ENCODE measurements around the gene UFSP2. TPM values are rescaled to one million over a fixed set of nuclear protein-coding genes. Genes with fewer than 3 reads are reported as not detected.
A peak's percentile ranks its signal among the peaks of the same experiment; 100 is the strongest.
"Not testable (repeated sequence)": the region's sequence is repeated elsewhere in the genome, so short reads cannot be mapped to it uniquely, and the experiment has no call there.

Gene UFSP2
- total and polyA plus RNA-seq, 4 donors: 35.9 to 83.3 (median 50.4) TPM

DNA sequence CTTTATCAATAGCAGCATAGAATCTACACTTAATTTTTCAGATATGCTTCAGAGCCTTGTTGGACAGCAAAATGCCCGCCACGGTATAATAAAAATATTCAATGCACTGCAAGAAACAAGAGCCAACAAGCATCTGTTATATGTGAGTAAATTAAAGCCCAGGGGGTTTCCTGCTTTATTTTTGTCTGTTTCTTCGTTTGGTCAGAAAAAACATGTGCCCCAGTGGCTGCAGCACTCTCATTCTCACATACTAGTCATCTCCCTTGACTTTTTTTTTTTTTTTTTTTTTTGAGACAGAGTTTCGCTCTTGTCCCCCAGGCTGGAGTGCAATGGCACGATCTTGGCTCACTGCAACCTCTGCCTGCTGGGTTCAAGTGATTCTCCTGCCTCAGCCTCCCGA lies 63.2 kb downstream of the UFSP2 start:
- DNase-seq (ENCODE audit: low read depth in 4 of 6, low spot score in 6 of 6); H3K4me3 ChIP-seq (ENCODE audit: low read depth, low read length); H3K27me3 ChIP-seq (ENCODE audit: control insufficient read depth, insufficient read depth, low read length); H3K36me3 ChIP-seq (ENCODE audit: control insufficient read depth, insufficient read depth, low read length); H3K27ac ChIP-seq (ENCODE audit: low read depth, low read length); H3K4me1 ChIP-seq (ENCODE audit: control insufficient read depth, insufficient read depth, low read length); H3K9me3 ChIP-seq (ENCODE audit: control insufficient read depth, insufficient read depth, low read length): not testable (repeated sequence)
- 85% methylated on average over 2 of the region's 6 CpGs for WGBS (ENCODE audit: insufficient coverage)

DNA sequence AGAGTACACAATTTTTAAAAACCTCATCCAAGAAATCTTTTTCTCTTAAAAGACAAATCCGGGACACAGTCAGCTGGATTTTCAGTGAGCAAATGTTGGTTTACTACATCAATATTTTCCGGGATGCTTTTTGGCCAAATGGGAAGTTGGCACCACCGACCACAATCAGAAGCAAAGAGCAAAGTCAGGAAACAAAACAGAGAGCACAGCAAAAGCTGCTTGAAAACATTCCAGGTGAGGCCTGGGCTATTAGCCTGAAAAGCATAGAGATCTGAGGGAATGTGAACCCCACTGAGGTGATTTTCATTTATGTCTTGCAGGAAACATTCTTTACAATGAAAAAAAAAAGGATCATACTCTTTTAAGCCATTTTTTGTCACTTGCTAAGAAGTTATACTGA lies 63.9 kb downstream of the UFSP2 start:
- DNase-seq (ENCODE audit: low read depth in 4 of 6, low spot score in 6 of 6): no peak
- Histone ChIP-seq H3K27ac (ENCODE audit: low read depth, low read length) (no peak overlapping the region), H3K27me3 (ENCODE audit: control insufficient read depth, insufficient read depth, low read length) (no peaks in the 10 kb centered on the region), H3K9me3 (ENCODE audit: control insufficient read depth, insufficient read depth, low read length) (no peaks in the 10 kb centered on the region), H3K4me3 (ENCODE audit: low read depth, low read length) (no peak overlapping the region), H3K4me1 (ENCODE audit: control insufficient read depth, insufficient read depth, low read length) (no peaks in the 10 kb centered on the region), H3K36me3 (ENCODE audit: control insufficient read depth, insufficient read depth, low read length) (peaks cover 7% of the 10 kb centered on the region)
- 94% methylated on average over 3 of the region's 3 CpGs for WGBS (ENCODE audit: insufficient coverage)

DNA sequence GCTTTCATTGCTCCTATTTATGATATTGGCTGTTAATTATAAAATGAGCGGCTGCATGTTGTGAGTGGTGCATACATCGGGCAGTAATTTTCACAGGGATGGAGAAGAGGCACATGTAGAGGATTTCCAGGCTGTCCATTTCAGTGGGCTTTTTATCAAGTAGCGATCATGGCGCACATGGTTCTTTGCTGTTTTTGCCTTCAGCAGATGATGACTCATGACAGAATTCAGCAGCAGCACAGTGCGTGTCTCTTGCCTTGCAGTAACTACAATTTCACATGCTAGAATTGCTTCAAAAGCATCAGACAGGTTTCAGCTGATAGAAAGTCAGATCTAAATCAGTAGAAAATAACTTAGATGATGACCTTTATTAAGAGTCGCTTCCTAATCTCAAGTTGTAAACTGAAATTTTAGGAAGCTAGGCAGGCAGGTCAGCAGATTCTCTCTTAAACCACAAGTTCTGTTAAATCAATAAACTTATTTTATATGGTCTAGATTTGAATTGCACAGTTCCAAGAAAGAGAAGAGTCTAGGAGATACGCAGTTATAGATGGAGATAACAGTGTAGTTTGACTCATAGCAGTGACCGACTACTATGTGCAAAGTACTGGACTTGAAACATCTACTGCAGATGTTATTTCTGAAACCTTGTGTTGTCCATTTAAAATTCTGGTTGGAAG lies 65.9 kb downstream of the UFSP2 start:
- peaks cover 7% of the 10 kb centered on the region for H3K36me3 ChIP-seq (ENCODE audit: control insufficient read depth, insufficient read depth, low read length)
- 90% methylated on average over 6 of the region's 8 CpGs for WGBS (ENCODE audit: insufficient coverage)
- no peaks in the 10 kb centered on the region for H3K9me3 ChIP-seq (ENCODE audit: control insufficient read depth, insufficient read depth, low read length)

DNA sequence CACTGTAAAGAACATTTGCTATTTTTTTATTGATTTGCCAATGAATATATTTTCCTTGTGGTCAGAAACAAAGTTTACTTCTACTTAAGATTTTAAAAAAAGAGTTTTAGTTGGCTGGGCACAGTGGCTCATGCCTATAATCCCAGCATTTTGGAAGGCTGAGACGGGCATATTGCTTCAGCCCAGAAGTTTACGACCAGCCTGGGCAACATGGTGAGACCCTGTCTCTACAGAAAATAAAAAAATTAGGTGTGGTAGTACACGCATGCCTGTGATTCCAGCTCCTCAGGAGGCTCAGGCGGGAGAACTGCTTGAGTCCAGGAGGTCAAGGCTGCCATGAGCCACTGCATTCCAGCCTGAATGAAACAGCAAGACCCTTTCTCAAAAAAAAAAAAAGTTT lies 66.8 kb downstream of the UFSP2 start:
- Histone ChIP-seq H3K9me3 (ENCODE audit: control insufficient read depth, insufficient read depth, low read length) (no peaks in the 10 kb centered on the region), H3K27ac (ENCODE audit: low read depth, low read length) (no peak overlapping the region), H3K36me3 (ENCODE audit: control insufficient read depth, insufficient read depth, low read length) (peaks cover 10% of the 10 kb centered on the region), H3K27me3 (ENCODE audit: control insufficient read depth, insufficient read depth, low read length) (no peaks in the 10 kb centered on the region), H3K4me3 (ENCODE audit: low read depth, low read length) (no peak overlapping the region), H3K4me1 (ENCODE audit: control insufficient read depth, insufficient read depth, low read length) (no peaks in the 10 kb centered on the region)
- DNase-seq (ENCODE audit: low read depth in 4 of 6, low spot score in 6 of 6): no peak
- 71% methylated on average over 3 of the region's 4 CpGs for WGBS (ENCODE audit: insufficient coverage)

More for the DNA sequence above, 65.9 kb downstream of the UFSP2 start:
- Histone ChIP-seq H3K4me3 (ENCODE audit: low read depth, low read length) (no peak overlapping the region), H3K27ac (ENCODE audit: low read depth, low read length) (no peak overlapping the region), H3K27me3 (ENCODE audit: control insufficient read depth, insufficient read depth, low read length) (no peaks in the 10 kb centered on the region), H3K4me1 (ENCODE audit: control insufficient read depth, insufficient read depth, low read length) (no peaks in the 10 kb centered on the region)
- DNase-seq (ENCODE audit: low read depth in 4 of 6, low spot score in 6 of 6): no peak

DNA sequence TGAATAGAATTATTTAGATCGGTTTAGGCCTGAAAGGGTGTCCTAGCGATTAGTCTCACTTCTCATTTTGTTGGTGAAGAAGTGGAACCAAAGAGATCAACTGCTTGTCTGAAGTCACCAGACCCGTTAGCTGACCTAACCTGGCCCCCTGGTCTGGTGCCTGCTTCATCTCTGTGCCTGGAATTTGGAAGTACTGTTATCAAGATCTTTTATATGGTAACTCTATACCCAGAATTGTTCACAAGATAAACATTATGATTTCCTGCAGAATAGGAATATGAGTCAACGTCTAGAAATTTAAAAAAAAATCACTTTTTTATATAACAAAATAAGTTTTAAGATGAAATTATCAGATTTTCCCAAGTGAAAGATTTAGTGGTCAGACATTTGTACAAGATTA lies 67.2 kb downstream of the UFSP2 start:
- no peak overlapping the region for H3K27ac ChIP-seq (ENCODE audit: low read depth, low read length)
- H3K9me3 ChIP-seq (ENCODE audit: control insufficient read depth, insufficient read depth, low read length): no peaks in the 10 kb centered on the region
- 100% methylated on average over 2 of the region's 4 CpGs for WGBS (ENCODE audit: insufficient coverage)
- no peaks in the 10 kb centered on the region for H3K4me1 ChIP-seq (ENCODE audit: control insufficient read depth, insufficient read depth, low read length)
- H3K36me3 ChIP-seq (ENCODE audit: control insufficient read depth, insufficient read depth, low read length): peaks cover 10% of the 10 kb centered on the region
- no peak for DNase-seq (ENCODE audit: low read depth in 4 of 6, low spot score in 6 of 6)
- no peak overlapping the region for H3K4me3 ChIP-seq (ENCODE audit: low read depth, low read length)
- H3K27me3 ChIP-seq (ENCODE audit: control insufficient read depth, insufficient read depth, low read length): no peaks in the 10 kb centered on the region

DNA sequence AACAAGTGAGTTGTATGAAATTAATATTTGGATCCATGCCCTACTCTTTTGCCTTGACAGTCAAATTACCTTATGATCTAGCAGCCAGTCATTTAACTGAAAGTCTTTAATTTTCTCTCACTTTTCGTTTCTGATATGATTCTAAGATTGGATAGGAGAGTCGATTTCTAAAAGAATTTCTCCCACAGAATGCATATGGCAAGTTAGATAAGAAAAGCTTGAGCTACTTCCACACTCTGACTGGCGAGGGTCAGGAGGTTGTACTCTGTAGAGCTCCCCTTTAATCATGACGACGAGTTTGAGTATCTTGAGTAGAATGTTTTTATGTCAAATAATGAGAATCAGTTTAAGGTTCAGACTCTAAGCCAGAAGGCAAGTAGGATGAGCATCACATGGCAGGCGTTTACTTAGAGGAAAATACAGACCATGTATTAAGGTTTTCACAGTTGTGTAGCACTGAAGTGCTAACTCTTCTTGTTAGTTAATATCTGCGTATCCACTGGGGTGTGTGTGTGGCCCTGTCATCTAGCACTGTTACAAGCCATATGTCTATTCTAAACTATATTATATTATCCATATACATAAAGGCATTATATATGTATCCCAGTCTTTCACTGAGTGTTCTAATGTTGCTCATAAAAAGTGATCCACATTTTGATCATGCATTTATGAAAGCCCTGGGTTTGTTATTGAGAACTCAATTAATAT lies 67.9 kb downstream of the UFSP2 start:
- WGBS (ENCODE audit: insufficient coverage): 93% methylated on average over 4 of the region's 7 CpGs
- Histone ChIP-seq H3K27me3 (ENCODE audit: control insufficient read depth, insufficient read depth, low read length) (no peaks in the 10 kb centered on the region), H3K9me3 (ENCODE audit: control insufficient read depth, insufficient read depth, low read length) (no peaks in the 10 kb centered on the region), H3K4me1 (ENCODE audit: control insufficient read depth, insufficient read depth, low read length) (no peaks in the 10 kb centered on the region), H3K36me3 (ENCODE audit: control insufficient read depth, insufficient read depth, low read length) (peaks cover 9% of the 10 kb centered on the region), H3K27ac (ENCODE audit: low read depth, low read length) (no peak overlapping the region), H3K4me3 (ENCODE audit: low read depth, low read length) (no peak overlapping the region)
- no peak for DNase-seq (ENCODE audit: low read depth in 4 of 6, low spot score in 6 of 6)

DNA sequence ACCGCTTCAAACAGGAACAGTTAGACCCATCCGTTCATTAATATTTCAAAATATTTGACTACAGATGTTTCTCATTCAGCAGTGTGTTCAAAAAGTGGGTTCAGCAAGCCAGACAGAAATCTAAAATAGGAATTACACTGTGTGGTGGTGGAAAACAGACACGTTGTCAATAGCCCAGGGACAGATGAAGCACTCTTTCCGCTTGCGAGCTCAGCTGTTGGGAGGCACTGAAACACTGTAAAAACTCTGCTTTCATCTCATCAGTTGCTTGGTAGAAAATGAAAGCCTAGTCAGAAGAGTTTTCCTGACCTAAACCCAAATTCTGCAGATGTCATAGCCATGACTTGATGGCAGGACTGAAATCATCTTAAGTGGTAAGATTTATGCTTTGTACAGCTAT lies 68.6 kb downstream of the UFSP2 start:
- H3K36me3 ChIP-seq (ENCODE audit: control insufficient read depth, insufficient read depth, low read length): peaks cover 11% of the 10 kb centered on the region
- H3K9me3 ChIP-seq (ENCODE audit: control insufficient read depth, insufficient read depth, low read length): no peaks in the 10 kb centered on the region
- WGBS (ENCODE audit: insufficient coverage): 83% methylated on average over 3 of the region's 5 CpGs
- H3K27ac ChIP-seq (ENCODE audit: low read depth, low read length): no peak overlapping the region
- peak in 2 of 6 donors; percentile 2 to 62 for DNase-seq (ENCODE audit: low read depth in 4 of 6, low spot score in 6 of 6)
- H3K27me3 ChIP-seq (ENCODE audit: control insufficient read depth, insufficient read depth, low read length): no peaks in the 10 kb centered on the region
- H3K4me1 ChIP-seq (ENCODE audit: control insufficient read depth, insufficient read depth, low read length): no peaks in the 10 kb centered on the region
- H3K4me3 ChIP-seq (ENCODE audit: low read depth, low read length): no peak overlapping the region

DNA sequence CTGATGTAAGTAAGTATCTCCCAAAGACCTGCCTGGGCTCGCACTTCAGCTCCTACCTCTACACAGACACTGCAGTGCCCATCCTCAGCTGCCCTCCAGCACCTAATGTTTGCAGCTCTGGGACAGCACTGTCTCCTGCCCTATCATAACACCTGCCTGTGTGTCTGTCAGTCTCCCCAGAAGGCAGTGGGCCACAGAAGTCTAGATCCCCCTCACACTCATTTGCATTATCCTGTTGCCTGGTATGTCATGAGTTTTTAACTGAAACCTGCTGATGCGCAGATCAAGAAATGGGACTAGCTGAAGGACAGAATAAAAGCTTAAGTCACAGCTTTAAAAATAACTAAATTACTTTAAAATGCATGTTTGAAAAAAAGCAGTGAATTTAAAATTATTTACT lies 73.0 kb downstream of the UFSP2 start:
- H3K9me3 ChIP-seq (ENCODE audit: control insufficient read depth, insufficient read depth, low read length): no peaks in the 10 kb centered on the region
- peaks cover 21% of the 10 kb centered on the region for H3K36me3 ChIP-seq (ENCODE audit: control insufficient read depth, insufficient read depth, low read length)
- WGBS (ENCODE audit: insufficient coverage): 75% methylated on average over 1 of the region's 2 CpGs
- H3K27me3 ChIP-seq (ENCODE audit: control insufficient read depth, insufficient read depth, low read length): no peaks in the 10 kb centered on the region
- no peak for DNase-seq (ENCODE audit: low read depth in 4 of 6, low spot score in 6 of 6)
- H3K4me1 ChIP-seq (ENCODE audit: control insufficient read depth, insufficient read depth, low read length): no peaks in the 10 kb centered on the region
- H3K27ac ChIP-seq (ENCODE audit: low read depth, low read length): no peak overlapping the region
- no peak overlapping the region for H3K4me3 ChIP-seq (ENCODE audit: low read depth, low read length)

DNA sequence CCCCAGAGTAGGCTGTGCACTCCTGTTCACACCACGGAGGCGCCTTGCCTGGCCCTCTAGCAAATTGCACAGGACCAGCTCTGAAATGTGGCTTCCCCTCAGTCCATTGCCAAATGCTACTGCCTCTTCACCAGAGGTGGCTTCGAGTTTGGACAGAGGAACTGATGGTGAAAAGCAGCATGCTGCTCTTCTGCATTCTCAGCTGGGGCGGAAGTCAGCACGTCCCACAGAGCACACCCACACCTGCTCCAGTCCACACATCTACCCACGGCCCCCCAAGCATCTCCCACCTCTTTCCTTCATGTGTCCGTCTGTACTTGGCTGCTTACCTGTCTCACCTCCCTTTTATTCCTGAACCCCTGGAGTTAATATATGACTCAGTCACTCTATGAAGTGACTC lies 73.6 kb downstream of the UFSP2 start:
- Histone ChIP-seq H3K36me3 (ENCODE audit: control insufficient read depth, insufficient read depth, low read length) (peaks cover 26% of the 10 kb centered on the region), H3K9me3 (ENCODE audit: control insufficient read depth, insufficient read depth, low read length) (no peaks in the 10 kb centered on the region), H3K4me1 (ENCODE audit: control insufficient read depth, insufficient read depth, low read length) (no peaks in the 10 kb centered on the region), H3K27me3 (ENCODE audit: control insufficient read depth, insufficient read depth, low read length) (no peaks in the 10 kb centered on the region), H3K4me3 (ENCODE audit: low read depth, low read length) (no peak overlapping the region), H3K27ac (ENCODE audit: low read depth, low read length) (no peak overlapping the region)
- 95% methylated on average over 6 of the region's 7 CpGs for WGBS (ENCODE audit: insufficient coverage)
- no peak for DNase-seq (ENCODE audit: low read depth in 4 of 6, low spot score in 6 of 6)

DNA sequence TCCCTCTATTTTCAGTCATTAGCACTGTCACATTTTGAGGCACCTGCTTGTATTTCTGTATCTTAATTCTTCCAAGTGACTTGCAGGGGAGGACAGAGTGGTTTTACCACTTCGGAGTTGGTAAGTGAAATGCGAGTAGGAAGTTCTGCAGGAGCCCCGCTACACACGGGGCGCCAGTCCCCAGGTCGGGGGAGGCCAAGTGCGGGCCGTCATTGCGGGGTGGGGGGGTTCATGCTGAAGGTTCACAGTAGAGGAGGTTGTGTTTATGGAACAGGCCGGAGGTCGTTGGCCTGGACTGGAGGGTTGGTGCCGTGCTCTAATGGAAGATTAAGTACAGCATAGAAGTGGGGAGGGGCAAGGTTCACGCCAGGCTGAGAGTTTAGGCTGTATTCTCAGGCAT lies 74.1 kb downstream of the UFSP2 start:
- H3K4me1 ChIP-seq (ENCODE audit: control insufficient read depth, insufficient read depth, low read length): no peaks in the 10 kb centered on the region
- H3K9me3 ChIP-seq (ENCODE audit: control insufficient read depth, insufficient read depth, low read length): no peaks in the 10 kb centered on the region
- H3K27ac ChIP-seq (ENCODE audit: low read depth, low read length): no peak overlapping the region
- WGBS (ENCODE audit: insufficient coverage): 91% methylated on average over 12 of the region's 13 CpGs
- no peak overlapping the region for H3K4me3 ChIP-seq (ENCODE audit: low read depth, low read length)
- no peaks in the 10 kb centered on the region for H3K27me3 ChIP-seq (ENCODE audit: control insufficient read depth, insufficient read depth, low read length)
- DNase-seq (ENCODE audit: low read depth in 4 of 6, low spot score in 6 of 6): no peak
- H3K36me3 ChIP-seq (ENCODE audit: control insufficient read depth, insufficient read depth, low read length): peaks cover 26% of the 10 kb centered on the region
